ENCODE data around the gene CPVL.

The CPVL gene

DNA sequence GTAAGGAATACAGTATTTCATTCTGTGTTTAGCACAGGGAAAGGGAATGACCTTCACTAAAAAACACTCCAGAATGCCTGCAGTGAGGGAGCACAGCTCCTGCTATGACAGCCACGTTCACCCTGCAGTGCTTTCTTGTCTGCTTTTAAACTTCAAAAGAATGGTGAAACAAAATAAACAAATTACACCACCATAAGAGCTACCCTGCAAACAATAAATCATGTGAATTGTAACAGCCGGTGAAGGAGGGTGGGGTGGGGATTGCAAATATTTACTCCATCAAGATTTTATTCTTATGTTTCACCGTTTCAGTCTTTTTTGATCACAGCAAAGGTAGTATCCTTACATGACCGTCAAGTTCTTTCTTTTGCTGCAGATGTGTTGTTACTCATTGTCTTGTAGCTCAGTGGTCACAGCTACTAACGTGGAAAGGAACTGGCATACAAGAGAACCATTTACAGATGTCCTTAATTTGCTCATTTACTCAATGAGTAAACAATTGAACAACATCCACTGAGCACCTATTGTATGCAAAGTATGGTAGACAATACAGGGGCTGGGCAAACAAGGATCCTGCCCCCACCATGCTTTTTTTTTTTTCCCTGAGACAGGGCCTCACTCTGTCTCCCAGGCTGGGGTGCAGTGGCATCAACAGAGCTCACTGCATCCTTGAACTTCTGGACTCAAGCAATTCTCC is 44.2 kb upstream of the CPVL start:
- H3K27ac ChIP-seq: peak overlapping the region; percentile 52

DNA sequence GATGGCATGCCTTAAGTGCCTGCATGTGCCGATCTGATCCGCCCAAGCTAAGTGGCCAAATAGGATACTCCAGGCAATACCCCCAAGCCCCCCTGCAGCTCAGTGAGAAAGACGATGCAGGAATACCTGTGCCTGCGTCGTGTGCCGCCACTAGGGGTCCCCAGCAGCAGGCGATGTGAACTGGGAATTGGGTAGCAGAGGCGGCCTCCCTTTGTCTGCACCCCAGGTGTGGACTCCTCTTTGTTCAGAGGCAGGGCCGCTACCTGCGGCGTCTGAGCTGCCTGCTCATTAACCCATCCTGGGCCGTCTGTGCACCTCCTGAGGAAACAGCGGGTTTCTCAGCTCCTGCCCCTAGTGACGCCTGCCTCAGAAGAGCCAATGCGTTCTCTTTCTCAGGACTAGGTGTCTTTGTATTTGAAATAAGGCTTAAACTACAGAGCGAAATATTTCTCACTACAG is 43.4 kb upstream of the CPVL start:
- TF ChIP-seq, protein P1, sequence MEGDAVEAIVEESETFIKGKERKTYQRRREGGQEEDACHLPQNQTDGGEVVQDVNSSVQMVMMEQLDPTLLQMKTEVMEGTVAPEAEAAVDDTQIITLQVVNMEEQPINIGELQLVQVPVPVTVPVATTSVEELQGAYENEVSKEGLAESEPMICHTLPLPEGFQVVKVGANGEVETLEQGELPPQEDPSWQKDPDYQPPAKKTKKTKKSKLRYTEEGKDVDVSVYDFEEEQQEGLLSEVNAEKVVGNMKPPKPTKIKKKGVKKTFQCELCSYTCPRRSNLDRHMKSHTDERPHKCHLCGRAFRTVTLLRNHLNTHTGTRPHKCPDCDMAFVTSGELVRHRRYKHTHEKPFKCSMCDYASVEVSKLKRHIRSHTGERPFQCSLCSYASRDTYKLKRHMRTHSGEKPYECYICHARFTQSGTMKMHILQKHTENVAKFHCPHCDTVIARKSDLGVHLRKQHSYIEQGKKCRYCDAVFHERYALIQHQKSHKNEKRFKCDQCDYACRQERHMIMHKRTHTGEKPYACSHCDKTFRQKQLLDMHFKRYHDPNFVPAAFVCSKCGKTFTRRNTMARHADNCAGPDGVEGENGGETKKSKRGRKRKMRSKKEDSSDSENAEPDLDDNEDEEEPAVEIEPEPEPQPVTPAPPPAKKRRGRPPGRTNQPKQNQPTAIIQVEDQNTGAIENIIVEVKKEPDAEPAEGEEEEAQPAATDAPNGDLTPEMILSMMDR (conservative IDR thresholded peaks at IDR 0.05): peak; percentile 91
- peak overlapping the region; percentile 52 for H3K27ac ChIP-seq

More for the DNA sequence above, 44.2 kb upstream of the CPVL start:
- TF ChIP-seq, protein P1 (conservative IDR thresholded peaks at IDR 0.05): no peak

DNA sequence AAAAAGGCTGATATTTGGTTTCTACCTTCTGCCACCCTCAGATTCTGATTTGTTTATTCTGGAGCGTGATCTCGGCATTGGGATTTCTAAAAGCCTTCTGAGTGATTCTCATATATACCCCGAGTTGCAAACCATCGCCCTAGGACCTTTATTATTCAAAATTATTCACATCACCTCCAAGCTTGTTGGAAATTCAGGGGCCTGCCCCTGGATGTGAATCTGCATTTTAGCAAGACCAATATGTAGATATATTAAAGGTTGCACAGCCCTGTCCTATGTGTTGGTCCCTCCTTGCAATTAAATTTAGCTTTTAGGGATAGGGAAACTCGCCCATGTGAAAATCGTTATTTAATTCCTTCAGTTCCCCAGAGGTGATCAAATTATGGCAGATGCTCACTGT is 39.3 kb upstream of the CPVL start:
- H3K27ac ChIP-seq: no peak overlapping the region
- TF ChIP-seq, protein P1 (conservative IDR thresholded peaks at IDR 0.05): no peak

DNA sequence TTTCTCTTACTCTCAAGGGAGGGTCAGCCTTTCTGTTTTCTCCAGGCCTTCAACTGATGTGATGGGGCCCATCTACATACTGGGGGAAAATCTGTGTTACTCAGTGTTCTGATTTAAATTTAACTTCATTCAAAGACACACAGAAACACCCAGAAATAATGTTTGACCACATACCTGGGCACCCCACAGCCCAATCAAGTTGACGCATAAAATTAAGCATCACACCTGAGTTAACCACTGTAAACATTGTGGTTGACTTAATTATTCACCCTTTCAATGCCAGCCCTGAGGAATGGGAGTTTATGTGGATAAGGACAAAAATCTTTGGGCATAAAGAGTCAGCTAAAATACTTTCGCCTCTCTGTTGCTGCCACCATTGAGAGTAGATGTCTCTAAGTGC is 38.3 kb upstream of the CPVL start:
- H3K27ac ChIP-seq: no peak overlapping the region

DNA sequence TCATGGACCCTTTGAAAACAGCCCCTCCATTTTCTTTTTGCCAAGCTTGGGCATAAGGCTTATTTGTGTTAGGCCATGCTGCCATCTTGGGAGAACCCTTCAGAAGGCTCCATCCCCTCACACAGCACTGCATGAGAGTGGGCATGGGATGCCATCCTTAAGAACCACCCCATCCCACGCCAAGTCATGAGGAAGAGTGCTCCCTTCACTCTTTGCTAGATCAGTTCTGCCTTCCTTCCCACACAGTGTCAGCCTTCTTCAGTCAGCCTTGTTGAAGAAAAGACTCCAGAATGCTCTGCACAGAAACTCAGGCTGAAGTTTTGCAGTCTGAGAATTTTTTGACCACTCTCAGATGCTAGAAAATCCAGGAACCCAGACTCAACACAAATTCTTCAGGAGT is 32.8 kb upstream of the CPVL start:
- TF ChIP-seq, protein P1 (conservative IDR thresholded peaks at IDR 0.05): no peak
- H3K27ac ChIP-seq: no peak overlapping the region

More for the DNA sequence above, 38.3 kb upstream of the CPVL start:
- TF ChIP-seq, protein P1 (conservative IDR thresholded peaks at IDR 0.05): no peak

DNA sequence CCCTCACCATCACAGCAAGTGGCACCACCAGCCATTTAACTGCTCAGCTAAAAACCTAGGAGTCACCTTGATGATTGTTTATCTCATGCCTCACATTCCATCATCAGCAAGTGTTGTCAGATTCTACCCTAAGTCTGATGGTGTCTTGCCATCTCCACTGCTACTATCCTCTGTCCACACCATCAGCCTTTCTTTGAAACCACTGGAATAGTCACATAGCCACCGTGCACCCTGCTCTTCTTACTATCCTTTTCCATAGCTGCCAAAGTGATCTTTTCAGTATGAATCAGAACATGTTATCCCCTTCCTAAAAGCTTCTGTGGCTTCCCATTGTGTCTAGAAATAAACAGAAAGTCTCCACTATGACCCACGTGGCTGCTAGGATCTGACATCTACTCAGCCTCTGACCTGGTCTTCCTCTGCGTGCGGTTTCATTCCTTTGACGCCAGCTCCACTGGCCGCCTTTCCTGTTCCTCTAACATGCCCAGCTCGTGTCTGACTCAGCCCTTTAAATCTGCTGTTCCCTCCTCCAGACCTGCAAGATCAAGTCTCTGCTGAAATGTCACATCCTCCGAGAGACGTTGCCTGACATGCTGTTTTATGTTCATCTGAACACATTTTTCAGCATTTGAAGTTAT is 31.7 kb upstream of the CPVL start:
- H3K27ac ChIP-seq: no peak overlapping the region
- TF ChIP-seq, protein P1 (conservative IDR thresholded peaks at IDR 0.05): no peak

DNA sequence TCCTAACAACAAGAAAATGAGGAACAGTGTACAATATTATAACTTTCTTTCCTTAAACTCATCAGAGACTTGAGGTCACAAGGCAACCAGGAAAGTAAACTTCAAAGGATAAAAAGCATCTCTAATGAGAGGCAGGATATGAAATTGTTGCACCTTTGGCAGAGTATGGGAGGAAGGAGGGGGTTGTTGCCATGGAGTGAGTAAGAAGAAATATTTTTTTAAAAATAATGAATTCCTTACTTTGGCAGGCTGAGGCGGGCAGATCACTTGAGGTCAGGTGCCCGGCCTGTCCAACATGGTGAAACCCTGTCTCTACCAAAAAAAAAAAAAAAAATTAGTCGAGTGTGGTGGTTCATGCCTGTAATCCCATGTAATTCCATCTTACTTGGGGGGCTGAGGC is 27.1 kb upstream of the CPVL start:
- H3K27ac ChIP-seq: no peak overlapping the region
- TF ChIP-seq, protein P1 (conservative IDR thresholded peaks at IDR 0.05): no peak

Data from VCaP (cell line).